ENCODE data around the gene EIF2D. TPM values are rescaled to one million over a fixed set of nuclear protein-coding genes. Genes with fewer than 3 reads are reported as not detected.

The EIF2D gene
- total RNA-seq, 1 donor from 2014 or later = 29.2 TPM

DNA sequence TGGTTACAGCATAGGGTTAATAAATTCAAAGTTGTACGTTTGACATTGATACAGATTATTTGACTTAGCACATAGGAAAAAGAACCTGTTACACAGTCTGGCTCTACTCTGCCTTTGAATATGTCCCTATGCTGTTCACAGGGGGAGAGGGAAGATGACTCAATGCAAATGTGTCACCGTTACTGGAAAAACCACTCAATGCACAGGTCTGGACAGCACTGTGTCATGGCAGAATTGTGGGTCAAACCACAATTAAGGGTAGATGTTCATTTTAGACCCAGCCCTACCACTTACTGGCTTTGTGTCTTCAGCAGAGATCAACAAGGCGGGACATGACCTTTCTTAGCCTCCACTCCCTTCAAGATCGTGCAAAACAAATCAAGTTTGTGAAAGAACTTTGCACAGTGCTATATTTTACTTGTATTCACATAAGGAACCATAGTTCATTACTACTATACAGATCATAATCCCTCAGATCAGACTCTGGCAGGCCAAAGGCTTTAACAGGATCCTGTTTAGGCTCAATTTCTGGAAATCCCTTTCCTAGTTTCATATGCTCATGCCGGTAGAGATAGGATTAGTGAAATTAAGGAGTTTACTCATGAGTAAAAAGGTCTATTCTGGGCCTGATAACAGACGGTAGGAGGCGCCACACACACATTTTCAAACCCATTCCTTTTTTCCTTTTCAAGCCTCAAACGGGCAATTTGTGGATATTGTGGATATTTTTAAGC lies 22.1 kb downstream of the EIF2D start:
- Histone ChIP-seq H3K4me1 (peaks cover 3% of the 10 kb centered on the region), H3K9me3 (replicated peaks) (no peaks in the 10 kb centered on the region), H3K27ac (replicated peaks) (no peak overlapping the region), H3K4me3 (no peak overlapping the region), H3K36me3 (peaks cover 88% of the 10 kb centered on the region), H3K27me3 (ENCODE audit: low read depth) (no peaks in the 10 kb centered on the region)
- TF ChIP-seq, protein P1, sequence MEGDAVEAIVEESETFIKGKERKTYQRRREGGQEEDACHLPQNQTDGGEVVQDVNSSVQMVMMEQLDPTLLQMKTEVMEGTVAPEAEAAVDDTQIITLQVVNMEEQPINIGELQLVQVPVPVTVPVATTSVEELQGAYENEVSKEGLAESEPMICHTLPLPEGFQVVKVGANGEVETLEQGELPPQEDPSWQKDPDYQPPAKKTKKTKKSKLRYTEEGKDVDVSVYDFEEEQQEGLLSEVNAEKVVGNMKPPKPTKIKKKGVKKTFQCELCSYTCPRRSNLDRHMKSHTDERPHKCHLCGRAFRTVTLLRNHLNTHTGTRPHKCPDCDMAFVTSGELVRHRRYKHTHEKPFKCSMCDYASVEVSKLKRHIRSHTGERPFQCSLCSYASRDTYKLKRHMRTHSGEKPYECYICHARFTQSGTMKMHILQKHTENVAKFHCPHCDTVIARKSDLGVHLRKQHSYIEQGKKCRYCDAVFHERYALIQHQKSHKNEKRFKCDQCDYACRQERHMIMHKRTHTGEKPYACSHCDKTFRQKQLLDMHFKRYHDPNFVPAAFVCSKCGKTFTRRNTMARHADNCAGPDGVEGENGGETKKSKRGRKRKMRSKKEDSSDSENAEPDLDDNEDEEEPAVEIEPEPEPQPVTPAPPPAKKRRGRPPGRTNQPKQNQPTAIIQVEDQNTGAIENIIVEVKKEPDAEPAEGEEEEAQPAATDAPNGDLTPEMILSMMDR (IDR thresholded peaks at IDR 0.05; ENCODE audit: borderline replicate concordance) = no peak
- no peak for DNase-seq
- intact Hi-C loops (cut with micrococcal nuclease) = no loop called here

DNA sequence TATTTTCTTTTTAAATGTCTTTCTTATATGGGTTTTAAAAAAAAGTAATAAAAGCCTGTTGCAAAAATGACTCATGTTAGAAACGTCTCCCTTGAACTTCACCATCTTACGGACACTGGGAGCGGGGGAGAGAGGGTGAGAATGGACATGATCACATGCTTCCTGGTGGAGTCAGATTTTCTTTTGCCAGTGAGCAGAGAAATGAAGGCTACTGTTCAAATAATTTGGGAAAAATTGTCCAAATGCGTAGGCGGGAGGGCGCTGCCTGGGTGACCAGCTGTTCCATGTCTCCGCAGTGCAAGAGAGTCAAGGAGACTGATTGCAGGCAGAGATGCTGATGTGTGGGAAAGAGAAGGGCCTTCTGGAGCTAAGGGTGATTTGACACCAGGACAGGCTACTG lies 23.1 kb downstream of the EIF2D start:
- Histone ChIP-seq H3K4me1 (peaks cover 10% of the 10 kb centered on the region), H3K9me3 (replicated peaks) (no peaks in the 10 kb centered on the region), H3K36me3 (peaks cover 84% of the 10 kb centered on the region), H3K27ac (replicated peaks) (peak overlapping the region; percentile 12), H3K27me3 (ENCODE audit: low read depth) (no peaks in the 10 kb centered on the region), H3K4me3 (no peak overlapping the region)
- peak; percentile 26 for DNase-seq
- TF ChIP-seq, protein P1 (IDR thresholded peaks at IDR 0.05; ENCODE audit: borderline replicate concordance) = no peak
- intact Hi-C loops (cut with micrococcal nuclease) = no loop called here

DNA sequence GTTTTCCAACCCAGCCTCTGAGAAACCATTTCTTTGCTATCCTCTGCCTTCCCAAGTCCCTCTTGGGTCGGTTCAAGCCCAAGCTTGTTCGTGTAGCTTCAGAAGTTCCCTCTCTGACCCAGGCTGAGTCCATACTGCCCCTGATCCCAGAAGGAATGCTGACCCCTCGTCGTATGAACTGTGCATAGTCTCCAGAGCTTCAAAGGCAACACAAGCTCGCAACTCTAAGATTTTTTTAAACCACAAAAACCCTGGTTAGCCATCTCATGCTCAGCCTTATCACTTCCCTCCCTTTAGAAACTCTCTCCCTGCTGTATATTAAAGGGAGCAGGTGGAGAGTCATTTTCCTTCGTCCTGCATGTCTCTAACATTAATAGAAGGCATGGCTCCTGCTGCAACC lies 23.8 kb downstream of the EIF2D start:
- peaks cover 77% of the 10 kb centered on the region for H3K36me3 ChIP-seq
- H3K27me3 ChIP-seq (ENCODE audit: low read depth) = no peaks in the 10 kb centered on the region
- peak overlapping the region; percentile 12 for H3K27ac ChIP-seq (replicated peaks)
- H3K4me1 ChIP-seq = peaks cover 17% of the 10 kb centered on the region
- DNase-seq = no peak
- TF ChIP-seq, protein P1 (IDR thresholded peaks at IDR 0.05; ENCODE audit: borderline replicate concordance) = no peak
- H3K9me3 ChIP-seq (replicated peaks) = no peaks in the 10 kb centered on the region
- H3K4me3 ChIP-seq = no peak overlapping the region
- intact Hi-C loops (cut with micrococcal nuclease) = no loop called here

DNA sequence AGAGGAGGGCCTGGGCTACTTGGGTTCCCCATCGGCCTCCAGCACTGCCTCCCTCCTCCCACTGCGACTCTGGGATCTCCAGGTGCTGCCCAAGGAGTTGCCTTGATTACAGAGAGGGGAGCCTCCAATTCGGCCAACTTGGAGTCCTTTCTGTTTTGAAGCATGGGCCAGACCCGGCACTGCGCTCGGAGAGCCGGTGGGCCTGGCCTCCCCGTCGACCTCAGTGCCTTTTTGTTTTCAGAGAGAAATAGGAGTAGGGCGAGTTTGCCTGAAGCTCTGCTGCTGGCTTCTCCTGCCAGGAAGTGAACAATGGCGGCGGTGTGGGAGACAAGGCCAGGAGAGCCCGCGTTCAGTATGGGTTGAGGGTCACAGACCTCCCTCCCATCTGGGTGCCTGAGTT lies 24.4 kb downstream of the EIF2D start:
- no peak overlapping the region for H3K4me3 ChIP-seq
- no peaks in the 10 kb centered on the region for H3K27me3 ChIP-seq (ENCODE audit: low read depth)
- peaks cover 19% of the 10 kb centered on the region for H3K4me1 ChIP-seq
- intact Hi-C loops (cut with micrococcal nuclease) = no loop called here
- H3K36me3 ChIP-seq = peaks cover 72% of the 10 kb centered on the region
- DNase-seq = no peak
- H3K27ac ChIP-seq (replicated peaks) = no peak overlapping the region
- H3K9me3 ChIP-seq (replicated peaks) = no peaks in the 10 kb centered on the region
- TF ChIP-seq, protein P1 (IDR thresholded peaks at IDR 0.05; ENCODE audit: borderline replicate concordance) = no peak

DNA sequence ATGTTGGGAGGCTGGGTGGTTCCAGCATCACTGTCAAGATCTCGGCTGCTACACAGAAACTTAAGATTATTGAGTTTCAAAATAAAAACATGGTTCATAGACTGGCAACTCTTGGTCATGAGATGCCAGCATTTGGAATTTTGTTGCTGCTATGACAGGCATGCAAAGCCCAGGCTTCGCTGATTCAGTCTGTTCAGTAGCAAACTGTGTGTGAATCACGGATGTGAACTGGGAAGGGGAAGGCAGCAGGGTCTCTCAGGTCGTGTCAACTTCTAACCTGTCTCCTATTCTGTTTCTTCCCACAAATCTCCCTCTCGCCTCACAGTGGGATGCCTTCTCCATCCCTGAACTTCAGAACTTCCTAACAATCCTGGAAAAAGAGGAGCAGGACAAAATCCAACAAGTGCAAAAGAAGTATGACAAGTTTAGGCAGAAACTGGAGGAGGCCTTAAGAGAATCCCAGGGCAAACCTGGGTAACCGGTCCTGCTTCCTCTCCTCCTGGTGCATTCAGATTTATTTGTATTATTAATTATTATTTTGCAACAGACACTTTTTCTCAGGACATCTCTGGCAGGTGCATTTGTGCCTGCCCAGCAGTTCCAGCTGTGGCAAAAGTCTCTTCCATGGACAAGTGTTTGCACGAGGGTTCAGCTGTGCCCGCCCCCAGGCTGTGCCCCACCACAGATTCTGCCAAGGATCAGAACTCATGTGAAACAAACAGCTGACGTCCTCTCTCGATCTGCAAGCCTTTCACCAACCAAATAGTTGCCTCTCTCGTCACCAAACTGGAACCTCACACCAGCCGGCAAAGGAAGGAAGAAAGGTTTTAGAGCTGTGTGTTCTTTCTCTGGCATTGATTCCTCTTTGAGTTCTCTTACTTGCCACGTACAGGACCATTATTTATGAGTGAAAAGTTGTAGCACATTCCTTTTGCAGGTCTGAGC lies 25.5 kb downstream of the EIF2D start:
- Histone ChIP-seq H3K9me3 (replicated peaks) (no peaks in the 10 kb centered on the region), H3K27ac (replicated peaks) (no peak overlapping the region), H3K4me3 (no peak overlapping the region), H3K4me1 (peaks cover 19% of the 10 kb centered on the region), H3K36me3 (peaks cover 61% of the 10 kb centered on the region), H3K27me3 (ENCODE audit: low read depth) (no peaks in the 10 kb centered on the region)
- DNase-seq = no peak
- TF ChIP-seq, protein P1 (IDR thresholded peaks at IDR 0.05; ENCODE audit: borderline replicate concordance) = no peak
- intact Hi-C loops (cut with micrococcal nuclease) = no loop called here

All from left ventricle myocardium inferior (tissue), 1 donor.